Posterior vena cava (tissue), 2 donors: ENCODE results near the gene KCNA3. TPM values are rescaled to one million over a fixed set of nuclear protein-coding genes. Genes with fewer than 3 reads are reported as not detected.
A peak's percentile ranks its signal among the peaks of the same experiment; 100 is the strongest.

Source experiments
- DNase-seq: peaks from one replicate; pipeline ENCODE4 v3.0.0-alpha.2; 2020; ENCODE audit warnings: low spot score
- intact Hi-C, 2 donors: fragments of 100-400 bp; cut with DNase I; formaldehyde crosslinking; loops; one replicate each; pipeline versions ENCODE4 v1.14.1 to v1.14.2; 2022 to 2023
- total RNA-seq, 2 donors: library from RNA; stranded (reverse); fragmentation: NEBNext Ultra II Directional; extraction: Animal tissue kit (Norgen Biotek cat#: 25700); gene quantifications; one replicate each; pipeline ENCODE4 v1.2.1, GENCODE V29; 2021
- donor health status: DM: yes; HTN: yes; CAD: no.
- donor health status: DM: yes; HTN: yes; CAD: no.

The KCNA3 gene
- total RNA-seq, 2 donors from 2014 or later = 0.60 to 0.71 TPM

DNA sequence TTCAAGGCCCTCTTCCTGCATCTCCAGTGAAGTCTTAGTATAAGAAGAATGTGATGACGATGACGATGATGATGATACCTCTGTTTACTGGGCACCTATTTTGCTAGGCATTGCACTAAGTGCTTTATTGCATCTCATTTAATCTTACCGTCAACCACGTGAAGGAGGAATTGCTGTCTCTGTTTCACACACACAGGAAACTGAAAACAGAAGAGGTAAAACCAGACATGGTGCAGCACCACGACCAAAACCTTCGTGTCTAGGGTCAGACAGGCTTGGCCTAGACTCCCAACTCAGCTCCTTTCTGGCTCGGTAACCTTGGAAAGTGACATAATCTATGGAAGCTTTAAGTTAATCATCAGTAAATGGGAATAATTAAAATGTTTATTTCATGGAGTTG, 47.9 kb downstream of the KCNA3 start:
- peak; percentile 47 for DNase-seq
- intact Hi-C loops = no loop called here

Other genes with a start within 250 kb of the KCNA3 start
- gene PROK1, start 223.8 kb downstream of the KCNA3 start, total RNA-seq = under 1 TPM in 1 of 2 donors, not detected in 1; 0.32 TPM
- gene KCNA10, start 155.8 kb downstream of the KCNA3 start, total RNA-seq = not detected
- gene KCNA2, start 68.6 kb downstream of the KCNA3 start, total RNA-seq = 1 to 10 TPM in 1 of 2 donors, under 1 TPM in 1; 1.00 to 2.7 TPM
- gene CD53, start 198.2 kb upstream of the KCNA3 start, total RNA-seq = 10 to 100 TPM; 30.2 to 59.2 TPM